Upper lobe of left lung (tissue), 6 donors: ENCODE data around the gene DNHD1. TPM values are rescaled to one million over a fixed set of nuclear protein-coding genes. Genes with fewer than 3 reads are reported as not detected.

ENCODE experiments used
- ATAC-seq, 2 donors: fragments of 200-7000 bp; cut with Tn5 transposase; one replicate each; pipeline ENCODE4 v1.9.1; 2022; ENCODE audit warnings: mild to moderate bottlenecking in 2 of 2, moderate library complexity in 2 of 2; ENCODE audit not compliant: low FRiP score in 2 of 2
- DNase-seq, 2 donors: peaks; one replicate each; pipeline ENCODE4 v3.0.0-alpha.2; 2019 to 2020
- H3K27ac ChIP-seq, 4 donors: fragments of 200-600 bp; sonication (generic); one replicate each; pipeline ENCODE4 v1.5.1; 2016 to 2019
- H3K27me3 ChIP-seq, 4 donors: fragments of 200-600 bp; sonication (generic); one replicate each; pipeline ENCODE4 v1.5.1; 2017 to 2019
- H3K36me3 ChIP-seq, 4 donors: fragments of 200-600 bp; sonication (generic); one replicate each; pipeline ENCODE4 v1.5.1; 2016 to 2019
- H3K4me1 ChIP-seq, 4 donors: fragments of 200-600 bp; sonication (generic); one replicate each; pipeline ENCODE4 v1.5.1; 2018 to 2019
- H3K4me3 ChIP-seq, 4 donors: fragments of 200-600 bp; sonication (generic); one replicate each; pipeline ENCODE4 v1.5.1; 2017 to 2019; ENCODE audit warnings: mild to moderate bottlenecking in 2 of 4, moderate library complexity in 1 of 4
- H3K9me3 ChIP-seq, 4 donors: fragments of 200-600 bp; sonication (generic); one replicate each; pipeline ENCODE4 v1.5.1; 2018 to 2019
- CTCF ChIP-seq, 6 experiments: fragments of 450-650 bp in 4 of 6; fragments of 200-600 bp in 2 of 6; sonication (generic) in 2 of 6; IDR thresholded peaks; one replicate each; pipeline ENCODE4 v1.5.1; 2016 to 2019; ENCODE audit warnings: antibody characterized with exemption in 6 of 6
- EP300 ChIP-seq, 4 donors: sonication (generic); formaldehyde crosslinking; IDR thresholded peaks; one replicate each; pipeline ENCODE4 v1.5.1; 2017; ENCODE audit warnings: antibody characterized with exemption in 4 of 4, control low read depth in 2 of 4
- POLR2A ChIP-seq, 4 donors: fragments of 450-650 bp; IDR thresholded peaks; one replicate each; pipeline ENCODE4 v1.5.1; 2016 to 2017; ENCODE audit warnings: antibody characterized with exemption in 4 of 4, mild to moderate bottlenecking in 2 of 4
- POLR2AphosphoS5 ChIP-seq, 2 donors: sonication (generic); formaldehyde crosslinking; IDR thresholded peaks; one replicate each; pipeline ENCODE4 v1.5.1; 2017; ENCODE audit warnings: antibody characterized with exemption in 2 of 2
- WGBS, 2 donors: methylation state at CpG; one replicate each; pipeline ENCODE4 v1.1.5; 2017 to 2018; 5-methylcytosine and 5-hydroxymethylcytosine counted together
- total RNA-seq, 6 donors: library from RNA; depleted of rRNA in 4 of 6; stranded (reverse); fragments of >200 nt in 4 of 6; gene quantifications; one replicate each; pipeline versions ENCODE4 v1.1.0 to v1.2.1, GENCODE V29; 2016 to 2021
- donor health status: DM: no; HTN: no; CAD: no; lungs with moderate emphysema.
- donor health status: DM: no; HTN: yes; CAD: no; lungs with severe emphysema.

DNHD1 gene
- total RNA-seq, 6 donors from 2014 or later = 10.5 to 79.6 (median 21.6) TPM

GRCh38 chr11:6459099-6459450, 38.0 kb upstream of the DNHD1 start:
- Histone ChIP-seq H3K4me1 (no peaks in the 10 kb centered on the region), H3K4me3 (no peak overlapping the region), H3K27ac (no peak overlapping the region), H3K36me3 (peaks cover 11 to 86% (median 52%) of the 10 kb centered on the region in 4 donors), H3K27me3 (no peaks in the 10 kb centered on the region), H3K9me3 (no peaks in the 10 kb centered on the region)
- WGBS, 2 donors = 80 to 85% methylated on average over 1 of the region's 1 CpG
- ATAC-seq (no peak), DNase-seq (no peak)
- TF ChIP-seq CTCF (IDR thresholded peaks at IDR 0.05) = no peak
- TF ChIP-seq POLR2A (IDR thresholded peaks at IDR 0.05) = no peak
- TF ChIP-seq POLR2AphosphoS5 (IDR thresholded peaks at IDR 0.05) = no peak
- TF ChIP-seq EP300 (IDR thresholded peaks at IDR 0.05) = no peak

- Histone ChIP-seq H3K36me3 (peaks cover 0 to 14% (median 7%) of the 10 kb centered on the region in 4 donors), H3K27me3 (no peaks in the 10 kb centered on the region), H3K4me1 (peaks cover 15 to 27% (median 24%) of the 10 kb centered on the region in 4 donors), H3K9me3 (no peaks in the 10 kb centered on the region), H3K27ac (peak overlapping the region; percentile 45 to 81 (median 70)), H3K4me3 (no peak overlapping the region)
- DNase-seq (peak in 1 of 2 donors; percentile 87), ATAC-seq (peak; percentile 84 to 88)
- WGBS, 2 donors = 22 to 27% methylated on average over 6 of the region's 6 CpGs
- no peak for TF ChIP-seq EP300 (IDR thresholded peaks at IDR 0.05)
- TF ChIP-seq CTCF (IDR thresholded peaks at IDR 0.05) = no peak
- peak in 1 of 2 donors; percentile 59 for TF ChIP-seq POLR2AphosphoS5 (IDR thresholded peaks at IDR 0.05)
- TF ChIP-seq POLR2A (IDR thresholded peaks at IDR 0.05) = no peak
These were observed 28.2 kb upstream of the DNHD1 start for GRCh38 chr11:6468712-6469495.

- Histone ChIP-seq H3K27ac (peak overlapping the region; percentile 31 to 81 (median 70)), H3K4me1 (peaks cover 19 to 30% (median 28%) of the 10 kb centered on the region in 4 donors), H3K9me3 (no peaks in the 10 kb centered on the region), H3K27me3 (no peaks in the 10 kb centered on the region), H3K4me3 (no peak overlapping the region), H3K36me3 (peaks cover 0 to 7% (median 2%) of the 10 kb centered on the region in 4 donors)
- DNase-seq (no peak), ATAC-seq (no peak)
- 91 to 97% methylated on average over 1 of the region's 1 CpG for WGBS, 2 donors
- no peak for TF ChIP-seq POLR2A (IDR thresholded peaks at IDR 0.05)
- TF ChIP-seq CTCF (IDR thresholded peaks at IDR 0.05) = no peak
These were observed 27.5 kb upstream of the DNHD1 start for GRCh38 chr11:6469599-6469998.

DNA sequence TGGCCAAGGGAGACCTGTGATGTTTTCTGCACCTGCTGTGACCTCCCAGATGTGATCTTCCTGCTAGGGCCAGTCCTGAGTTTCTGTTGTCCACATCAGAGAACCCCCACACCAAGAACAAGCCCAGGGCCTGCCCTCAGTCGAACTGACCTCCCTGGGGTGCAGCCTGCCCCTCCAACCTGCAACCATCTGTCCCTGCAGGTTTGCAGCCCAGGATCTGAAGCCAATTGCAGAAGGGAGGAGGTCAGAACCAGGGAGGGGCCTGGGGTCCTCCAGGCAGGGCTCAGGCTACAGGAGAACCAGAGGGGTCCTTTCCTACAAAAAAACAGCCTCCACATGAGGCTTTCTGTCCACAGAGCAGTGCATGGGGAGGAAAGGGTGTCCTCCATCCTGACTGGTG, 24.1 kb upstream of the DNHD1 start:
- Histone ChIP-seq H3K4me3 (peak overlapping the region; percentile 55 to 89 (median 79)), H3K4me1 (peaks cover 22 to 39% (median 30%) of the 10 kb centered on the region in 4 donors), H3K27ac (peak overlapping the region in 3 of 4 donors; percentile 91 to 98 (median 95)), H3K36me3 (peaks cover 0 to 15% (median 13%) of the 10 kb centered on the region in 4 donors), H3K9me3 (no peaks in the 10 kb centered on the region), H3K27me3 (no peaks in the 10 kb centered on the region)
- TF ChIP-seq CTCF (IDR thresholded peaks at IDR 0.05) (no peak), POLR2AphosphoS5 (IDR thresholded peaks at IDR 0.05) (no peak), POLR2A (IDR thresholded peaks at IDR 0.05) (no peak), EP300 (IDR thresholded peaks at IDR 0.05) (no peak)
- ATAC-seq (no peak), DNase-seq (no peak)
- 33 to 50% methylated on average over 1 of the region's 1 CpG for WGBS, 2 donors
